Stimulated activated CD8-positive, alpha-beta memory T cell treated with anti-CD3 and anti-CD28 coated beads, Interleukin-4, amount 100 ng/mL, for 48 hours (primary cell): ENCODE measurements around the gene RUNX3.

ENCODE experiments used
- DNase-seq: peaks from one replicate; pipeline ENCODE4 v3.0.0-alpha.2; 2020

Gene RUNX3

DNA sequence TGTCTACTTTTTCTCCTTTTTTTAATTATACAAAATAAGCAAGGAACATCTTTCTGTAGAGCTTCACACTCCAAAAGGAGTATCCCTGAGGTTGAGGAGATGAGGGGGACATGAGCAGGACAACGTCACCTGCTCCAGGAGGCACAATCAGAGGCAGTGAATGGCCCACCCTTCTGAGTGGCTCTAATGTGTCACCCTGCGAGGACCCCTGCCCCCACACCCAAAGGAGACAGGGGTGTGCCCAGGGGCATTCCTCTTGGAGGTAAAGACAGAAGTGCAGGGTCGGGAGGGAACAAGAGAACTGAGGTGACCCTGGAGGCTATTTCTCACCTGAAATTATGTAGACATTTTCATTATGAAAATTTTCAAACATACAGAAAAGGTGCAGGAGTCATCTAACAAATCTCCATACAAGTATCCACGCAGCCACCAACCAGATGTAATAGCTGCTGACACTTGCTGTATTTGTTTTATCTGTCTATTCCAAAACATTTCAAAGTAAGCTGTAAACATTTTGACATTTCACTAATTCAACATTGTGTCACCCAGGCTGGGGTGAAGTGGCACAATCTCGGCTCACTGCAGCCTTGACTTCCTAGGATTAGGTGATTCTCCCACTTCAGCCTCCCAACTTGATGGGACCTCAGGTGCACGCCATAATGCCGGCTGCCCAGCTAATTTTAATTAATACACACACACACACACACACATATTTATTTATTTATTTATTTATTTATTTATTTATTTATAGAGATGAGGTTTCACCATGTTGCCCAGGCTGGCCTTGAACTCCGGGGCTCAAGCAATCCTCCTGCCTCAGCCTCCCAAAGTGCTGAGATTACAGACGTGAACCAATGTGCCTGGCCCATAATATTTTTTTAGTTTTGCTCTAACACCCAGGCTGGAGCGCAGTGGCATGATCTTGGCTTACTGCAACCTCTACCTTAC lies 70.7 kb downstream of the RUNX3 start:
- no peak for DNase-seq

DNA sequence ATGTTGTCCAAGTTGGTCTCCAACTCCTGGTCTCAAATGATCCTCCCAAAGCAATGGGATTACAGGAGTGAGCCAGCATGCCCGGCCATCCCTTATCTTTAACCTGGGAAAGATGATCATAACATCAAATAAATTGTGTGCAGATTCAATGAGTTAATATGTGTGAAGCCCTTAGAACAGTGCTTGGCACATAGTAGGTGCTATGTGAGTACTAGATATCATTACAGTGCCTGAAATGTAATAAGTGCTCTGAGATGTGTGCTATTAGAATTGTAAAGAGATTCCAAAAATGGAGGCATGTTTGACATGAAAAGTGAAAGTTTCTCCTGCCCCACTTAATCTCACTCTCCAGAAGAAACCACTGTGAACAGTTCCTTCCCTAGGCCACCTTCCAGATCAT lies 71.8 kb downstream of the RUNX3 start:
- no peak for DNase-seq

DNA sequence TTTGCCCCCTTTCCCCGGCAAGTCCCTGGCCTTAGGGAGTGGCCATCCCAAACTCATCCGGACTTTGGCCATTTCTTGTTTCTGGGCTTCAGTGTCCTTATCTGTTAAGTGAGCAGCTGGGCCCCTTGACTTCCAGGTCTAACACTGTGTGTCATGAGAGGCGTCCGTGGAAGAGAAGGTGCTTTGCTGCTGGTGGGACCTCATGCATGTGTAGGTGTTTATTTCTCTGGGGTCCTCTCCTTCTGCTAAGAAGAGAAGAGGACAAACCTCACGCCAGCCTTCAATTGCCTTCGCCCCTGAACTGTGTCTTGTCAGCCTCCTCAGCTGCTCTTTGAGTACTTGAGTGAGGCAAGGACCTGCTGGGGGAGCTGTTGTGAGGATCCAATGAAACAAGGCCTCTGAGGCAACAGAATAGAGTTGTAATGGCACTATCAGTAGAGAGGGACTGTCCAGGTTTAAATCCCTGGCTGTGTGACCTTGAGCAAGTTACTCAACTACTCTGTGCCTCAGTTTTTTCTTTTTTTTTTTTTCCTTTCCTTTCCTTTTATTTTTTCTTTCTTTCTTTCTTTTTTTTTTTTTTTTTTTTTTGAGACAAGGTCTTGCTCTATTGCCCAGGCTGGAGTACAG lies 72.5 kb downstream of the RUNX3 start:
- DNase-seq: no peak

DNA sequence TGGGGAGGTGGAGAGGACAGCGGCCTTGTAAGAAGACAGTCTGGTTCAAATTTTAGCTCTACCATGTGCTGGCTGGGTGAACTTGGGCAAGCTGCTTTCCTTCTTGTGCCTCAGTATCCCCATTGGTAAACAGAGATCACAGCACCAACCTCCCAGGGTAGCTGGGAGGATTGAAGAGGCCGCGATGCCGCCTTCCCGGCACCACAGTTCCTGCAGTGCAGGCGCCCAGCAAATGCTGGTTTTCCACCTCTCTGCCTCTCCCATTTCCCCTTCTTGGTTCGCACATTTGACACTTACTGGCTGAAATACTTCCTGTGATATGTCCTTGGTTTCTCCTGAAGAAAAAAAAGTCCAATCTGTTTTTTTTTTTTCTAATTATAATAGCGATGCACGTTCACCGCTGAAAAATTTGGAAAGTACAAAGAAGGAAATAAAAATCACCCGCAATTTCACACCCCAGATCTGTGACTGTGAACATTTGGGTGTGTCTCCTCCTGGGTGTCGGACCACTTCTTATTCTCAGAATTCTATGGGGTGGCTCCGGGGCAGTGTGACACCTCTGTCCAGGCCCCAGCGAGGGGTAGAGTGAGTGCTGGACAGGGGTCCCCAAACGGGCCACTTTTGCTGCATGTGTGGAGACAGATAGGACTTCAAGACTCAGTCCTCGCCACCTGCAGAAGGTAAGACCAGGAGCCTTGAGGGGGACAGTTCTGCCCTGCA lies 73.1 kb downstream of the RUNX3 start:
- DNase-seq: no peak

DNA sequence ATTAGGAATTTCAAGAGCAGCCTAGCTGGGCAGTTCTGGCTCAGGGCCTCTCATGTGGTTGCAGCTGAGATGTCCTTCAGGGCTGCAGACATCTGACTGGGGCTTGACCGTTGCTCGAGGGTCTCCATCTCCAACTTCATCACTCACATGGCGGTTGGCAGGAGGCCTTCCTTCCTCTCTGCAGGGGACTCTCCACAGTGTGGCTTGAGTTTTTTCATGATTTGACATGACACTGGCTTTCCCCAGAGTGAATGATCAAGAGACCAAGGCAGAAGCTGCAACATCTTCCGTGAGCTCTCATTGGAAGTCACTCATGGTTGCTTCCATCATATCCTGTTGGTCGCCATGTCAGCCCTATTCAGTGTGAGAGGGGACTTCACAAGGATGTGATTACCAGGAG lies 74.6 kb downstream of the RUNX3 start:
- DNase-seq: no peak

DNA sequence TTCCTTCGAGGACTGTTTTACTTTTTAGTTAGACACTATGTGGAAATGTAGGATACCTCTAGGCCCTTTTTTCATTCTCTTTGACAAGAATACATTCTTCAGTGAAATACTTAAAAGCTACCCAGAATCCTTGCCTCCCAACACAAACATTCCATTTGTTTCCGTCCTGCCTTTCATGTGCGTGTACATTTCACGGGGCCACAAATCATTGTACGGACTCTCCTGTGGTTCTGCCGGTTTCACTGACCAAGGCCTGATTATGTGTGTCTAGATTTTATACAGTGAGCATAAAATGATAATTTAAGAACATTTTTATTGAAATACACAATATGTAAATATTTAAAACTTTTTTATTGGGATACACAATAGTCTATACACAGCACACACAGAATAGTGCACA lies 76.4 kb downstream of the RUNX3 start:
- DNase-seq: no peak

DNA sequence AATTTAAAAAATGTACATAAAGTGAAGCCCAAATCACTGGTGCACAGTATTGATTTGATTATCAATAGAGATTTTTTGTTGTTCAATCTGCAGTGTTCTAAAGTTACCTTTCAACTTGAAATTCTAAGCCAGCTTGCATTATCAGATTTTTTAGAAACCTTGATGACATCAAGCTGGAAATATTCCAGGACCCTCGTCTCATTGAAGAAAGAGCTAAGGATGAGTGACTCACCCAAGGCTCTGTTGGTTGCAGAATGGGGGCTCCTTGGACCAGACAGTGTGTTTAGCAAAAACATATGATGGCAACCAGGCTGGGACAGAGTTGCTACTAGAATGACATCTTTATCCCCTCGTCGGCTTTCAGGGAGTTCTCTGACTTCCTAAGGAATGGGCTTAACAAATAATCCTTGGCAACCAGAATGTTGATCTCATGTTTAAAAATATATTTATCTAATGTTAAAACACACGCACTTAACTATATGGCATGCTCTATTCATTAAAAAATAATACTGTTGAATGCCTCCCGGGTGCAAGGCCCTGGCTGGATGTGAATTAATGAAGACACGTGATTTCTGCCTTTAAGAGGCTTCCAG lies 79.7 kb downstream of the RUNX3 start:
- no peak for DNase-seq

DNA sequence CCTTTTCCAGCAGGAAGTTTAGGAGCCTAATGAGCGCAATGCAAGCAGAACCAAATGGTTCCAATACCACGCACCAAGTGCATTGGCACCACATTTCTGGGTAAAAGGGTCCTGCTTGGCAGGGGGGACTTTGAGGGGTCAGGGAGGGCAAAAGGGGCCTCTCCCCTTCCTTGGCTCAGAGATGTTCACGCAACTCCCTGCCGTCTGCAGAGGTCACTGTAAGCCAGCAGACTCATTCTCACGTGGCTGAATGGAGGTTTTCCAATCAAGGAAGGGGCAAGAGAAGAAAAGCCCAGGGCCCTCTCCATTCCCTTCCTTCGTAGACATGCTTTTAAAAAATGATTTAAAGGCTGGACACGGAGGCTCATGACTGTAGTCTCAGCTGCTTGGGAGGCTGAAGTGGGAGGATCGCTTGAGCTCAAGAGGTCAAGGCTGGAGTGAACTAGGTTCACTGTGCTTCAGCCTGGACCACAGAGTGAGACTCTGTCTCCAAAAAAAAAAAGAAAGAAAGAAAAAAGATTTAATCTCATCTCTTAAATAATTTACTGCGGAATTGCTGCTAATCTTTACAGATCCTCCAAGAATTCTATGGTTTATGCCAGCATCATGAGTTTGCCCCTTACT lies 80.3 kb downstream of the RUNX3 start:
- peak; percentile 45 for DNase-seq
